CD4-positive, alpha-beta memory T cell (primary cell): ENCODE data around the gene SEMG2. TPM values are rescaled to one million over a fixed set of nuclear protein-coding genes. Genes with fewer than 3 reads are reported as not detected.

Experiments
- CTCF ChIA-PET: fragments of 350-600 bp; sonication (Branson Sonifier 250); formaldehyde crosslinking; loops from one replicate; lab custom pipeline; 2021; ENCODE audit warnings: inconsistent platforms; ENCODE audit not compliant: partially characterized antibody; lab: Charles Lee
- POLR2A ChIA-PET: fragments of 350-600 bp; sonication (Branson Sonifier 250); formaldehyde crosslinking; loops from one replicate; lab custom pipeline; 2021; ENCODE audit not compliant: partially characterized antibody; lab: Charles Lee
- DNase-seq, 5 donors: peaks; one replicate each; pipeline versions ENCODE4 v3.0.0 to v3.0.0-alpha.2; 2020 to 2022; ENCODE audit warnings: mixed read lengths in 1 of 5
- H3K27ac ChIP-seq: one replicate; pipeline ENCODE4 v1.7.0; 2013; ENCODE audit warnings: low read depth, low read length
- H3K27me3 ChIP-seq: 2 replicates; pipeline ENCODE4 v1.7.0; 2013; ENCODE audit warnings: mild to moderate bottlenecking, low read length, moderate library complexity; ENCODE audit not compliant: insufficient read depth
- H3K36me3 ChIP-seq: 2 replicates; pipeline ENCODE4 v1.7.0; 2013; ENCODE audit warnings: mild to moderate bottlenecking, low read length, moderate library complexity; ENCODE audit not compliant: insufficient read depth
- H3K4me1 ChIP-seq: 2 replicates; pipeline ENCODE4 v1.7.0; 2013; ENCODE audit warnings: mild to moderate bottlenecking, low read length, moderate library complexity; ENCODE audit not compliant: insufficient read depth
- H3K4me3 ChIP-seq, 2 donors: one replicate each; pipeline ENCODE4 v1.7.0; 2013; ENCODE audit warnings: low read length in 2 of 2, mild to moderate bottlenecking in 1 of 2
- H3K9me3 ChIP-seq, 2 donors: one replicate each; pipeline ENCODE4 v1.7.0; 2013; ENCODE audit warnings: low read length in 2 of 2, control low read depth in 1 of 2; ENCODE audit not compliant: control insufficient read depth in 1 of 2
- H3K27ac Mint-ChIP-seq, 7 donors: one replicate each; pipeline ENCODE4 v1.8.0; 2020 to 2021; ENCODE audit warnings: mixed read lengths in 7 of 7, mild to moderate bottlenecking in 6 of 7, inconsistent platforms in 3 of 7, moderate library complexity in 3 of 7
- H3K27me3 Mint-ChIP-seq, 2 donors: one replicate each; pipeline ENCODE4 v1.8.0; 2020 to 2021; ENCODE audit warnings: mixed read lengths in 2 of 2
- H3K36me3 Mint-ChIP-seq, 2 donors: one replicate each; pipeline ENCODE4 v1.8.0; 2020 to 2021; ENCODE audit warnings: mixed read lengths in 2 of 2, inconsistent platforms in 1 of 2, mild to moderate bottlenecking in 1 of 2
- H3K4me1 Mint-ChIP-seq, 4 donors: one replicate each; pipeline ENCODE4 v1.8.0; 2020 to 2021; ENCODE audit warnings: mixed read lengths in 4 of 4, mild to moderate bottlenecking in 1 of 4
- H3K4me3 Mint-ChIP-seq, 8 donors: one replicate each; pipeline ENCODE4 v1.8.0; 2020 to 2021; ENCODE audit warnings: mixed read lengths in 8 of 8, mild to moderate bottlenecking in 7 of 8, moderate library complexity in 6 of 8, inconsistent platforms in 3 of 8
- H3K9me3 Mint-ChIP-seq, 8 donors: one replicate each; pipeline ENCODE4 v1.8.0; 2020 to 2021; ENCODE audit warnings: mixed read lengths in 8 of 8, mild to moderate bottlenecking in 5 of 8, inconsistent platforms in 3 of 8, moderate library complexity in 1 of 8
- intact Hi-C: fragments of 100-400 bp; cut with micrococcal nuclease; formaldehyde crosslinking; loops from one replicate; pipeline ENCODE4 v1.15.1; 2023
- polyA plus RNA-seq, 2 donors: library from polyadenylated mRNA; unstranded; fragments of 300-500 nt; fragmentation: Illumina TruSeq; gene quantifications; one replicate each; pipeline ENCODE4 v1.2.3, GENCODE V29; 2021
- total RNA-seq, 2 experiments: library from RNA; stranded (reverse); gene quantifications; one replicate each; pipeline ENCODE4 v1.2.3, GENCODE V29; 2021

Gene SEMG2
- total and polyA plus RNA-seq, 4 experiments from 2014 or later = not detected

DNA sequence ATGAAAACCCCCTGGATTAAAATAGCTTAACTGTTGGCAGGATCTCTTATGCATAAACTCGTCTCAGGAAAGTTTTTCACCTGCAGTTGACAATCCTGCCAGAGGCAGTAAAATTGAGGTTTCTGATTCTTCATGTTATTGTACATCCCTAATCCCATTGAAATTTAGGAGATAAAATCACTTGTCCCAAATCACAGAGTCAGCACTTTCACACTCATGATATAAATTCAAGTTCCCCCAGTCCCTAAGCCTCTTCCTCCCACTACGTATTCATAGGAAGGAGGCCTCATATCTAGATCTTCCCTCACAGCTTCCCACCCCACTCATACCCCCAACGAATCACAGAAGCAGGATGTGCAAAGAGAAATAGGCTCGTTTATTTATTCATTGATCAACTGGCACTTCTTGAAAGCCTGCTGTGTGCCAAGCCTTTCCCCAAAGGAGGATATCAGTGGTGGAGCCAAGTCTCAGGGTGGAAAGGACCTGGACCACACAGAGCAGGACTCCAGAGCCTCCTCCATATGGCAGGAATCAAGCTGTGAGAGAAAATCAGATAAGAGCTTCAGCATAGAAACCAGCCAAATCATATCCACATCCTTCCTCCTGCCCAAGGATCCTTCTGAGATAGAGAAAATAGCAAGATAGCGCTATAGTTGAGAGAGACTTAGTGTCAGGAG, 30.8 kb downstream of the SEMG2 start:
- peaks cover 39 to 56% of the 10 kb centered on the region in 2 donors for H3K27me3 Mint-ChIP-seq
- H3K4me3 ChIP-seq = no peak overlapping the region
- ChIA-PET CTCF (no interaction called here), POLR2A (no interaction called here)
- H3K36me3 ChIP-seq = no peaks in the 10 kb centered on the region
- H3K4me1 ChIP-seq = no peaks in the 10 kb centered on the region
- no peaks in the 10 kb centered on the region for H3K9me3 ChIP-seq
- H3K9me3 Mint-ChIP-seq = no peaks in the 10 kb centered on the region
- H3K27ac Mint-ChIP-seq = no peak overlapping the region
- no peak overlapping the region for H3K4me3 Mint-ChIP-seq
- intact Hi-C loops = no loop called here
- peaks cover 0 to 2% (median 0%) of the 10 kb centered on the region in 4 donors for H3K4me1 Mint-ChIP-seq
- no peak overlapping the region for H3K27ac ChIP-seq
- peaks cover 17% of the 10 kb centered on the region for H3K27me3 ChIP-seq
- no peak for DNase-seq
- H3K36me3 Mint-ChIP-seq = no peaks in the 10 kb centered on the region

GRCh38 chr20:45253261-45253660, 32.1 kb downstream of the SEMG2 start:
- peaks cover 13% of the 10 kb centered on the region for H3K27me3 ChIP-seq
- no peaks in the 10 kb centered on the region for H3K36me3 ChIP-seq
- no peak overlapping the region for H3K27ac Mint-ChIP-seq
- DNase-seq = no peak
- POLR2A ChIA-PET = no interaction called here
- H3K9me3 Mint-ChIP-seq = no peaks in the 10 kb centered on the region
- no peaks in the 10 kb centered on the region for H3K4me1 ChIP-seq
- H3K27ac ChIP-seq = no peak overlapping the region
- no peaks in the 10 kb centered on the region for H3K9me3 ChIP-seq
- CTCF ChIA-PET = no interaction called here
- H3K27me3 Mint-ChIP-seq = peaks cover 30 to 49% of the 10 kb centered on the region in 2 donors
- intact Hi-C loops = no loop called here
- H3K4me3 ChIP-seq = no peak overlapping the region
- H3K4me3 Mint-ChIP-seq = no peak overlapping the region
- no peaks in the 10 kb centered on the region for H3K36me3 Mint-ChIP-seq
- H3K4me1 Mint-ChIP-seq = peaks cover 0 to 2% (median 0%) of the 10 kb centered on the region in 4 donors

- POLR2A ChIA-PET = no interaction called here
- Histone ChIP-seq H3K36me3 (no peaks in the 10 kb centered on the region), H3K4me3 (no peak within 1 kb of the TSS), H3K27me3 (peaks cover 13% of the 10 kb centered on the region), H3K9me3 (no peaks in the 10 kb centered on the region), H3K4me1 (no peaks in the 10 kb centered on the region), H3K27ac (no peak within 1 kb of the TSS)
- H3K36me3 Mint-ChIP-seq = no peaks in the 10 kb centered on the region
- H3K27me3 Mint-ChIP-seq = peaks cover 25 to 44% of the 10 kb centered on the region in 2 donors
- DNase-seq = no peak
- intact Hi-C loops = no loop called here
- CTCF ChIA-PET = no interaction called here
- H3K4me3 Mint-ChIP-seq = no peak within 1 kb of the TSS
- H3K27ac Mint-ChIP-seq = no peak within 1 kb of the TSS
- no peaks in the 10 kb centered on the region for H3K9me3 Mint-ChIP-seq
- peaks cover 0 to 2% (median 0%) of the 10 kb centered on the region in 4 donors for H3K4me1 Mint-ChIP-seq
Observed at GRCh38 chr20:45254383-45255262, 33.5 kb downstream of the SEMG2 start, which contains the start of gene SLPI. SLPI (minus strand) TSS chr20:45254564; CDS start chr20:45254543, 21 bp downstream.

- Histone ChIP-seq H3K27ac (no peak overlapping the region), H3K36me3 (no peaks in the 10 kb centered on the region), H3K4me1 (no peaks in the 10 kb centered on the region), H3K27me3 (peaks cover 11% of the 10 kb centered on the region), H3K9me3 (no peaks in the 10 kb centered on the region), H3K4me3 (no peak overlapping the region)
- H3K27ac Mint-ChIP-seq = no peak overlapping the region
- CTCF ChIA-PET = interaction anchor here (1.5 kb wide), 1 partner anchor 35 kb away, joined by 3 read pairs; no protein-coding TSS in a partner anchor
- no peak for DNase-seq
- H3K36me3 Mint-ChIP-seq = no peaks in the 10 kb centered on the region
- no peak overlapping the region for H3K4me3 Mint-ChIP-seq
- peaks cover 0 to 2% (median 0%) of the 10 kb centered on the region in 4 donors for H3K4me1 Mint-ChIP-seq
- no peaks in the 10 kb centered on the region for H3K9me3 Mint-ChIP-seq
- POLR2A ChIA-PET = no interaction called here
- intact Hi-C loops = no loop called here
- H3K27me3 Mint-ChIP-seq = peaks cover 26 to 33% of the 10 kb centered on the region in 2 donors
Observed at GRCh38 chr20:45257161-45257560, 36.0 kb downstream of the SEMG2 start.

DNA sequence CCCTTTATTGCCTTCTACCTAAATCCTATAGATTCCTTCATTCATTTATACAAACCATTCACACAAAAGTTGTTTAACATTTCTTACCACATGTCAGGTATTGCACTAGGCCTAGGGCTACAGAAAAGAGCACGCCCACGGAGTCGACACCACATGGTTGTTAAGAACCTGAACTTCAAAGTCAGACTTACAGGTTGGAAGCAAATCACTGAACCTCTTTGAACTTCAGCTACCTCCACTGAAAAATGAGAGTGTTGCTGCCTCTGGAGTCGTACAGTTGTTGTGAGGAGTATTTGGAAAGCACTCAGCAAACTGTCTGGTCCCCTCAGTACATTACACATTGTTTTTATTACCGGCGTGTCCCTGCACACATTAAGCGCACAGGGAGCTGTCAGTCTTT, 36.5 kb downstream of the SEMG2 start:
- H3K27ac Mint-ChIP-seq = peak overlapping the region in 1 of 7 donors; percentile 31
- no peak overlapping the region for H3K4me3 Mint-ChIP-seq
- H3K9me3 Mint-ChIP-seq = no peaks in the 10 kb centered on the region
- H3K27me3 Mint-ChIP-seq = peaks cover 28% of the 10 kb centered on the region in 2 donors
- peaks cover 7% of the 10 kb centered on the region for H3K27me3 ChIP-seq
- peaks cover 0 to 2% (median 0%) of the 10 kb centered on the region in 4 donors for H3K4me1 Mint-ChIP-seq
- intact Hi-C loops = no loop called here
- no peak overlapping the region for H3K4me3 ChIP-seq
- no peaks in the 10 kb centered on the region for H3K9me3 ChIP-seq
- H3K27ac ChIP-seq = no peak overlapping the region
- CTCF ChIA-PET = interaction anchor here (0.7 to 1.5 kb wide), 2 partner anchors 34 to 61 kb away, joined by 3 read pairs; no protein-coding TSS in a partner anchor
- H3K4me1 ChIP-seq = no peaks in the 10 kb centered on the region
- DNase-seq = no peak
- POLR2A ChIA-PET = no interaction called here
- H3K36me3 ChIP-seq = no peaks in the 10 kb centered on the region
- no peaks in the 10 kb centered on the region for H3K36me3 Mint-ChIP-seq

DNA sequence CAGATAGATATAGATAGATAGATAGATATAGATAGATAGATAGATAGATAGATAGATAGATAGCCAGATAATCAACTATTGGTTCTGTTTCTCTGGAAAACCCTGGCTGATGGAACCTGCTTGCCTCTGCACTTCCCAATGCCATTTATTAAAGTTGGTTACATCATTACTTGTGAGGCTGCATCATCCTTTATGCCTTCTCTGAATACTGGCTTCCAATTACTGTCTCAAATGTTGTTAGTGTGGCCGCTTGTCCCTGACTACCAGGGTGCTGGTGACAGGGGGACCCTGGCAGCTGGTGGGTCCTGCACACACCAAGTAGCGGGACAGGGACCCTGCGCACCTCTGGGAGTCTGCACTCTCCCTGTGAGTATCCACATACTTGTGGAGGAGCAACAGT, 37.1 kb downstream of the SEMG2 start:
- Histone ChIP-seq H3K27ac (no peak overlapping the region), H3K27me3 (peaks cover 7% of the 10 kb centered on the region), H3K4me3 (no peak overlapping the region), H3K36me3 (no peaks in the 10 kb centered on the region), H3K4me1 (no peaks in the 10 kb centered on the region), H3K9me3 (no peaks in the 10 kb centered on the region)
- H3K4me3 Mint-ChIP-seq = no peak overlapping the region
- H3K27ac Mint-ChIP-seq = no peak overlapping the region
- no peaks in the 10 kb centered on the region for H3K36me3 Mint-ChIP-seq
- H3K27me3 Mint-ChIP-seq = peaks cover 28% of the 10 kb centered on the region in 2 donors
- POLR2A ChIA-PET = no interaction called here
- intact Hi-C loops = no loop called here
- H3K9me3 Mint-ChIP-seq = no peaks in the 10 kb centered on the region
- CTCF ChIA-PET = interaction anchor here (0.7 to 1.5 kb wide), 2 partner anchors 34 to 61 kb away, joined by 3 read pairs; no protein-coding TSS in a partner anchor
- no peak for DNase-seq
- H3K4me1 Mint-ChIP-seq = peaks cover 0 to 2% (median 0%) of the 10 kb centered on the region in 4 donors

GRCh38 chr20:45258664-45259063, 37.5 kb downstream of the SEMG2 start:
- Mint-ChIP-seq H3K4me3 (no peak overlapping the region), H3K36me3 (no peaks in the 10 kb centered on the region), H3K27ac (no peak overlapping the region), H3K4me1 (peaks cover 0 to 2% (median 0%) of the 10 kb centered on the region in 4 donors), H3K9me3 (no peaks in the 10 kb centered on the region), H3K27me3 (peaks cover 24 to 25% of the 10 kb centered on the region in 2 donors)
- Histone ChIP-seq H3K27ac (no peak overlapping the region), H3K4me1 (no peaks in the 10 kb centered on the region), H3K9me3 (no peaks in the 10 kb centered on the region), H3K4me3 (no peak overlapping the region), H3K27me3 (peaks cover 7% of the 10 kb centered on the region), H3K36me3 (no peaks in the 10 kb centered on the region)
- ChIA-PET CTCF (interaction anchor here (0.7 kb wide), 1 partner anchor 60 kb away, joined by 3 read pairs; no protein-coding TSS in a partner anchor), POLR2A (no interaction called here)
- DNase-seq = no peak
- intact Hi-C loops = no loop called here
